Measurements from ENCODE around the gene ENPP6. TPM values are rescaled to one million over a fixed set of nuclear protein-coding genes. Genes with fewer than 3 reads are reported as not detected.

Gene ENPP6
- total and polyA plus RNA-seq, 2 experiments from 2014 or later = 0.11 TPM; not detected in 1

DNA sequence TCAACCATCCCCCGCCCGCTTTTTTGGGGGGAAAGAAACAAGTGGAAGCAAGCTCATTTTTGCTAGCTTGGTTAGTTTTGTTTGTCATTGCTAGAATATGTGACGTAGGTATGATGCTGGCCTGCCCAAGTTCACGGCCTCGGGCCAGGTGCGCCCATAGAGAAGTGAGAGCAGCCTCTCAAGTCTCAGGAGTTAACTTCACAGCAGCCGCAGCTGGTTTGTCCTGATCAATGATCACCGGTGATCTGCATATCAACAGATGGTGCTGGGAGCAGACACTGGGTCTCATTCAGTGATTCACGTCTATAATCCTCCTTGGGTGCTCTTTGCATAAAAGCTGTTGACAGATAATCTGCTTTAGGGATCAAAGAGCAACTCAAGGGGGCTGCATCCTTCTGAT, 50.1 kb downstream of the ENPP6 start:
- Histone ChIP-seq H3K4me3 (peak overlapping the region; percentile 31; the same call in 1 of the 2 replicates), H3K36me3 (ENCODE audit: insufficient read depth) (no peaks in the 10 kb centered on the region), H3K79me2 (replicated peaks; ENCODE audit: insufficient read depth) (no peaks in the 10 kb centered on the region), H3K4me2 (peak overlapping the region; percentile 73), H3K4me1 (ENCODE audit: insufficient read depth) (peaks cover 31% of the 10 kb centered on the region), H3K27me3 (ENCODE audit: insufficient read depth) (no peaks in the 10 kb centered on the region), H4K20me1 (replicated peaks; ENCODE audit: insufficient read depth) (no peaks in the 10 kb centered on the region), H3F3A (replicated peaks; ENCODE audit: low read depth) (no peaks in the 10 kb centered on the region; the same call in none of the 2 replicates), H3K9me2 (ENCODE audit: insufficient read depth) (no peaks in the 10 kb centered on the region), H3K27ac (ENCODE audit: low read depth) (0 out of 2 replicates have a peak overlapping the region, but pooled peaks have one; percentile 8), H2AFZ (no peak overlapping the region)
- H3K4me1 Mint-ChIP-seq = peaks cover 63% of the 10 kb centered on the region
- TF ChIP-seq EZH2phosphoT487 (IDR thresholded peaks at IDR 0.05; ENCODE audit: unreplicated experiment) (no peak), NANOG (IDR thresholded peaks at IDR 0.05; ENCODE audit: borderline replicate concordance) (peak; percentile 91), POLR2AphosphoS5 (IDR thresholded peaks at IDR 0.05; ENCODE audit: low read depth) (no peak), JUNB (IDR thresholded peaks at IDR 0.05; ENCODE audit: unreplicated experiment) (no peak), CREB1 (CRISPR knock-in tag; IDR thresholded peaks at IDR 0.05; ENCODE audit: low read depth) (peak; percentile 91), EZH2 (IDR thresholded peaks at IDR 0.05; ENCODE audit: low read depth, unreplicated experiment) (no peak), ZNF331 (CRISPR knock-in tag; IDR thresholded peaks at IDR 0.05; ENCODE audit: low read depth) (no peak), STAT1 (IDR thresholded peaks at IDR 0.05; ENCODE audit: unreplicated experiment) (no peak), ZNF114 (CRISPR knock-in tag; IDR thresholded peaks at IDR 0.05) (no peak)
- TF ChIP-seq, protein P1, sequence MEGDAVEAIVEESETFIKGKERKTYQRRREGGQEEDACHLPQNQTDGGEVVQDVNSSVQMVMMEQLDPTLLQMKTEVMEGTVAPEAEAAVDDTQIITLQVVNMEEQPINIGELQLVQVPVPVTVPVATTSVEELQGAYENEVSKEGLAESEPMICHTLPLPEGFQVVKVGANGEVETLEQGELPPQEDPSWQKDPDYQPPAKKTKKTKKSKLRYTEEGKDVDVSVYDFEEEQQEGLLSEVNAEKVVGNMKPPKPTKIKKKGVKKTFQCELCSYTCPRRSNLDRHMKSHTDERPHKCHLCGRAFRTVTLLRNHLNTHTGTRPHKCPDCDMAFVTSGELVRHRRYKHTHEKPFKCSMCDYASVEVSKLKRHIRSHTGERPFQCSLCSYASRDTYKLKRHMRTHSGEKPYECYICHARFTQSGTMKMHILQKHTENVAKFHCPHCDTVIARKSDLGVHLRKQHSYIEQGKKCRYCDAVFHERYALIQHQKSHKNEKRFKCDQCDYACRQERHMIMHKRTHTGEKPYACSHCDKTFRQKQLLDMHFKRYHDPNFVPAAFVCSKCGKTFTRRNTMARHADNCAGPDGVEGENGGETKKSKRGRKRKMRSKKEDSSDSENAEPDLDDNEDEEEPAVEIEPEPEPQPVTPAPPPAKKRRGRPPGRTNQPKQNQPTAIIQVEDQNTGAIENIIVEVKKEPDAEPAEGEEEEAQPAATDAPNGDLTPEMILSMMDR (conservative IDR thresholded peaks at IDR 0.05; ENCODE audit: low read depth in 2 of 2) = no peak
- TF ChIP-seq, protein P2, sequence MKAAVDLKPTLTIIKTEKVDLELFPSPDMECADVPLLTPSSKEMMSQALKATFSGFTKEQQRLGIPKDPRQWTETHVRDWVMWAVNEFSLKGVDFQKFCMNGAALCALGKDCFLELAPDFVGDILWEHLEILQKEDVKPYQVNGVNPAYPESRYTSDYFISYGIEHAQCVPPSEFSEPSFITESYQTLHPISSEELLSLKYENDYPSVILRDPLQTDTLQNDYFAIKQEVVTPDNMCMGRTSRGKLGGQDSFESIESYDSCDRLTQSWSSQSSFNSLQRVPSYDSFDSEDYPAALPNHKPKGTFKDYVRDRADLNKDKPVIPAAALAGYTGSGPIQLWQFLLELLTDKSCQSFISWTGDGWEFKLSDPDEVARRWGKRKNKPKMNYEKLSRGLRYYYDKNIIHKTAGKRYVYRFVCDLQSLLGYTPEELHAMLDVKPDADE (IDR thresholded peaks at IDR 0.05) = no peak
- TF ChIP-seq, protein P3, sequence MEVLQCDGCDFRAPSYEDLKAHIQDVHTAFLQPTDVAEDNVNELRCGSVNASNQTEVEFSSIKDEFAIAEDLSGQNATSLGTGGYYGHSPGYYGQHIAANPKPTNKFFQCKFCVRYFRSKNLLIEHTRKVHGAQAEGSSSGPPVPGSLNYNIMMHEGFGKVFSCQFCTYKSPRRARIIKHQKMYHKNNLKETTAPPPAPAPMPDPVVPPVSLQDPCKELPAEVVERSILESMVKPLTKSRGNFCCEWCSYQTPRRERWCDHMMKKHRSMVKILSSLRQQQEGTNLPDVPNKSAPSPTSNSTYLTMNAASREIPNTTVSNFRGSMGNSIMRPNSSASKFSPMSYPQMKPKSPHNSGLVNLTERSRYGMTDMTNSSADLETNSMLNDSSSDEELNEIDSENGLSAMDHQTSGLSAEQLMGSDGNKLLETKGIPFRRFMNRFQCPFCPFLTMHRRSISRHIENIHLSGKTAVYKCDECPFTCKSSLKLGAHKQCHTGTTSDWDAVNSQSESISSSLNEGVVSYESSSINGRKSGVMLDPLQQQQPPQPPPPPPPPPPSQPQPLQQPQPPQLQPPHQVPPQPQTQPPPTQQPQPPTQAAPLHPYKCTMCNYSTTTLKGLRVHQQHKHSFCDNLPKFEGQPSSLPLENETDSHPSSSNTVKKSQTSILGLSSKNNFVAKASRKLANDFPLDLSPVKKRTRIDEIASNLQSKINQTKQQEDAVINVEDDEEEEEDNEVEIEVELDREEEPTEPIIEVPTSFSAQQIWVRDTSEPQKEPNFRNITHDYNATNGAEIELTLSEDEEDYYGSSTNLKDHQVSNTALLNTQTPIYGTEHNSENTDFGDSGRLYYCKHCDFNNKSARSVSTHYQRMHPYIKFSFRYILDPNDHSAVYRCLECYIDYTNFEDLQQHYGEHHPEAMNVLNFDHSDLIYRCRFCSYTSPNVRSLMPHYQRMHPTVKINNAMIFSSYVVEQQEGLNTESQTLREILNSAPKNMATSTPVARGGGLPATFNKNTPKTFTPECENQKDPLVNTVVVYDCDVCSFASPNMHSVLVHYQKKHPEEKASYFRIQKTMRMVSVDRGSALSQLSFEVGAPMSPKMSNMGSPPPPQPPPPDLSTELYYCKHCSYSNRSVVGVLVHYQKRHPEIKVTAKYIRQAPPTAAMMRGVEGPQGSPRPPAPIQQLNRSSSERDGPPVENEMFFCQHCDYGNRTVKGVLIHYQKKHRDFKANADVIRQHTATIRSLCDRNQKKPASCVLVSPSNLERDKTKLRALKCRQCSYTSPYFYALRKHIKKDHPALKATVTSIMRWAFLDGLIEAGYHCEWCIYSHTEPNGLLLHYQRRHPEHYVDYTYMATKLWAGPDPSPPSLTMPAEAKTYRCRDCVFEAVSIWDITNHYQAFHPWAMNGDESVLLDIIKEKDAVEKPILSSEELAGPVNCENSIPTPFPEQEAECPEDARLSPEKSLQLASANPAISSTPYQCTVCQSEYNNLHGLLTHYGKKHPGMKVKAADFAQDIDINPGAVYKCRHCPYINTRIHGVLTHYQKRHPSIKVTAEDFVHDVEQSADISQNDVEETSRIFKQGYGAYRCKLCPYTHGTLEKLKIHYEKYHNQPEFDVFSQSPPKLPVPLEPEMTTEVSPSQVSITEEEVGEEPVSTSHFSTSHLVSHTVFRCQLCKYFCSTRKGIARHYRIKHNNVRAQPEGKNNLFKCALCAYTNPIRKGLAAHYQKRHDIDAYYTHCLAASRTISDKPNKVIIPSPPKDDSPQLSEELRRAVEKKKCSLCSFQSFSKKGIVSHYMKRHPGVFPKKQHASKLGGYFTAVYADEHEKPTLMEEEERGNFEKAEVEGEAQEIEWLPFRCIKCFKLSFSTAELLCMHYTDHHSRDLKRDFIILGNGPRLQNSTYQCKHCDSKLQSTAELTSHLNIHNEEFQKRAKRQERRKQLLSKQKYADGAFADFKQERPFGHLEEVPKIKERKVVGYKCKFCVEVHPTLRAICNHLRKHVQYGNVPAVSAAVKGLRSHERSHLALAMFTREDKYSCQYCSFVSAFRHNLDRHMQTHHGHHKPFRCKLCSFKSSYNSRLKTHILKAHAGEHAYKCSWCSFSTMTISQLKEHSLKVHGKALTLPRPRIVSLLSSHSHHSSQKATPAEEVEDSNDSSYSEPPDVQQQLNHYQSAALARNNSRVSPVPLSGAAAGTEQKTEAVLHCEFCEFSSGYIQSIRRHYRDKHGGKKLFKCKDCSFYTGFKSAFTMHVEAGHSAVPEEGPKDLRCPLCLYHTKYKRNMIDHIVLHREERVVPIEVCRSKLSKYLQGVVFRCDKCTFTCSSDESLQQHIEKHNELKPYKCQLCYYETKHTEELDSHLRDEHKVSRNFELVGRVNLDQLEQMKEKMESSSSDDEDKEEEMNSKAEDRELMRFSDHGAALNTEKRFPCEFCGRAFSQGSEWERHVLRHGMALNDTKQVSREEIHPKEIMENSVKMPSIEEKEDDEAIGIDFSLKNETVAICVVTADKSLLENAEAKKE (CRISPR knock-in tag; IDR thresholded peaks at IDR 0.05) = peak; percentile 35; the same call in 1 of the 2 replicates
- TF ChIP-seq, protein P4, sequence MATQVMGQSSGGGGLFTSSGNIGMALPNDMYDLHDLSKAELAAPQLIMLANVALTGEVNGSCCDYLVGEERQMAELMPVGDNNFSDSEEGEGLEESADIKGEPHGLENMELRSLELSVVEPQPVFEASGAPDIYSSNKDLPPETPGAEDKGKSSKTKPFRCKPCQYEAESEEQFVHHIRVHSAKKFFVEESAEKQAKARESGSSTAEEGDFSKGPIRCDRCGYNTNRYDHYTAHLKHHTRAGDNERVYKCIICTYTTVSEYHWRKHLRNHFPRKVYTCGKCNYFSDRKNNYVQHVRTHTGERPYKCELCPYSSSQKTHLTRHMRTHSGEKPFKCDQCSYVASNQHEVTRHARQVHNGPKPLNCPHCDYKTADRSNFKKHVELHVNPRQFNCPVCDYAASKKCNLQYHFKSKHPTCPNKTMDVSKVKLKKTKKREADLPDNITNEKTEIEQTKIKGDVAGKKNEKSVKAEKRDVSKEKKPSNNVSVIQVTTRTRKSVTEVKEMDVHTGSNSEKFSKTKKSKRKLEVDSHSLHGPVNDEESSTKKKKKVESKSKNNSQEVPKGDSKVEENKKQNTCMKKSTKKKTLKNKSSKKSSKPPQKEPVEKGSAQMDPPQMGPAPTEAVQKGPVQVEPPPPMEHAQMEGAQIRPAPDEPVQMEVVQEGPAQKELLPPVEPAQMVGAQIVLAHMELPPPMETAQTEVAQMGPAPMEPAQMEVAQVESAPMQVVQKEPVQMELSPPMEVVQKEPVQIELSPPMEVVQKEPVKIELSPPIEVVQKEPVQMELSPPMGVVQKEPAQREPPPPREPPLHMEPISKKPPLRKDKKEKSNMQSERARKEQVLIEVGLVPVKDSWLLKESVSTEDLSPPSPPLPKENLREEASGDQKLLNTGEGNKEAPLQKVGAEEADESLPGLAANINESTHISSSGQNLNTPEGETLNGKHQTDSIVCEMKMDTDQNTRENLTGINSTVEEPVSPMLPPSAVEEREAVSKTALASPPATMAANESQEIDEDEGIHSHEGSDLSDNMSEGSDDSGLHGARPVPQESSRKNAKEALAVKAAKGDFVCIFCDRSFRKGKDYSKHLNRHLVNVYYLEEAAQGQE (IDR thresholded peaks at IDR 0.05; ENCODE audit: unreplicated experiment) = no peak
- DNase-seq (ENCODE audit: low spot score) (peak; percentile 87), ATAC-seq (peak; percentile 61)
- peak overlapping the region; percentile 73 for H3K27ac Mint-ChIP-seq
- H3K27me3 Mint-ChIP-seq (ENCODE audit: insufficient read depth, low read depth, poor library complexity) = peaks cover 24% of the 10 kb centered on the region
- H3K36me3 Mint-ChIP-seq (ENCODE audit: low read depth) = no peaks in the 10 kb centered on the region
- no peaks in the 10 kb centered on the region for H3K9me3 Mint-ChIP-seq
- no peak overlapping the region; the same call in 2 of the 3 replicates for H3K4me3 Mint-ChIP-seq
